Superior temporal gyrus (tissue), 1 donor: Measurements from ENCODE around the gene FAM76A.
"Not testable (repeated sequence)": the region's sequence is repeated elsewhere in the genome, so short reads cannot be mapped to it uniquely, and the experiment has no call there.

Experiments used
- DNase-seq: peaks from one replicate; pipeline ENCODE4 v3.0.0-alpha.2; 2016; ENCODE audit errors: extremely low spot score

FAM76A gene

DNA sequence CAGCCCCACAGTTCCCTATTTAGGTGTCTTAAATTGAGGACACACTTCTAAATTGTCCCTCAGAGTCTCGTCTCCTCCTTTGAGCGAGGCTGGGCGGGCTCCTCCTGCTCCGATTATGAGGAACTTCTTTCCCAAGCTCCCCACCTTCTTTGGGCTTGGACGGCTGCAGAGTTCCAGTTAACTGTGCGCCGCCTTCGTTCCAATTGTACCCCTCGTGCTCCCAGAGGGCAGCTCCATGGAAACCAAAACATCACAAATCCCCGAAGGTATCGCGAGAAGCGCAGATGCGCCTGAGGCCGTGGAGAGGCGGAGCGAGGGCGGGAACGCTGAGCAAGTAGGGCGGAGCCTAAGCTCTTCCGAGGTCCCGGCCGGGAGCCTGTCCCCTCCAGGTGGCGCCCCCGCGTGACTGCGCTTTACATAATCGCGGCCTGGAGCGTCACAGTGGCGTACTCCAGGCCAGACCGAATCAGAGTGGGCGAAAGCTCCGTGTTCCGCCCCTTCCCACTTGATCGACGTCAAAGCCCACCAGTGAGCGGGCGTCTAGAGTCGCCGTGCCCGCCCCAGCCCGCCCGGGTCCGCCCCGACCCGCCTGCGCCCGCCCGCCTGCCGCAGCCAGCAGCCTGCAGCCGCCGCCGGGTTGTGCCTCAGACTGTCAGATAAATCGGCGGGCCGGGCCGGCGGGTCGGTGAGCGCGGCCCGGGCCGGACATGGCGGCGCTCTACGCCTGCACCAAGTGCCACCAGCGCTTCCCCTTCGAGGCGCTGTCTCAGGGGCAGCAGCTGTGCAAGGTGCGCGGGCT, at the start of gene FAM76A:
Gene FAM76A (plus strand): TSS at position 588 of the 799 bp plus-strand sequence. CDS start 120 bp downstream, at position 708.
- DNase-seq, result peak; percentile 99

DNA sequence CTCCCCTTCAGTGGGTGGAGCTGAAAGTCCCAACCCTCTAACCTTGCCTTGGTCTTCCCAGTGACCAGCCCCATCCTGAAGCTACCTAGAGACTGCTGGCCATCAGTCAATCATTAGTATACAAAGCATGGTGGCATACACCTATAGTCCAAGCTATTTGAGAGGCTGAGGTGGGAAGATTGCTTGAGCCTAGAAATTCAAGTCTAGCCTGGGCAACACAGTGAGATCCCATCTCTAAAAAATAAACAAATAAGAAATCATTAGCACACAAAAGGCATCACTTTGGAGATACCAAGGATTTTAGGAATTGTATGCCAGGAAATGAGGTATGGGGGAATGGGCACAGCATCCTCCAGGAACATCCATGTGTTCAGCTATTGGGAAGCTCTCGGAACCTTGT, 49.4 kb upstream of the FAM76A start:
- DNase-seq, result no peak

DNA sequence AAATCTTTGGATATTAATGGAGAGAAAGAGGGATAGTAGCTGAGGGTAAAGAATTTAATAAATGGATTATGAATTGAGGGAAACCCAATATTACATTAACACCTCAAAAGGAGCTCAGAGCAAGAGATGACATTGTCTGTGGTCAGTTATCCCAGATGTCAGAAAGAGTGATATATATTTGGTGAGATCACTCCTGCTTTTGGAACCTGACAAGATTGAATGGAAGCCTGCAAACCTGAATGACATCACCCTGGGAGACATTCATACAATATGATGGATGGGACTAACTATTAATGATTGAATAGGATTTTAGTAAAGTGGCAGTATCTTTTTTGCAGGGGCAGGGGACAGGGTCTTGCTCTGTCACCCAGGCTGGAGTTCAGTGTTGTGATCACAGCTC, 47.0 kb upstream of the FAM76A start:
- no peak for DNase-seq

DNA sequence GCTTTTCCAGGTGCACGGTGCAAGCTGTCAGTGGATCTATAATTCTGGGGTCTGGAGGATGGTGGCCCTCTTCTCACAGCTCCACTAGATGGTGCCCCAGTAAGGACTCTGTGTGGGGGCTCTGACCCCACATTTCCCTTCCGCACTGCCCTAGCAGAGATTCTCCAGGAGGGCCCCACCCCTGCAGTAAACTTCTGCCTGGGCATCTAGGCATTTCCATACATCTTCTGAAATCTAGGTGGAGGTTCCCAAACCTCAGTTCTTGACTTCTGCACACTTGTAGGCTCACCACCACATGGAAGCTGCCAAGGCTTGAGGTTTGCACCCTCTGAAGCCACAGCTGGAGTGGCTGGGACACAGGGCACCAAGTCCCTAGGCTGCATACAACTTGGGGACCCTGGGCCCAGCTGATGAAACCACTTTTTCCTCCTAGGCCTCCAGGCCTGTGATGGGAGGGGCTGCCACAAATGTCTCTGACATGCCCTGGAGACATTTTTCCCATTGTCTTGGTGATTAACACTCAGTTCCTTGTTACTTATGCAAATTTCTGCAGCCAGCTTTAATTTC, 45.5 kb upstream of the FAM76A start:
- not testable (repeated sequence) for DNase-seq

DNA sequence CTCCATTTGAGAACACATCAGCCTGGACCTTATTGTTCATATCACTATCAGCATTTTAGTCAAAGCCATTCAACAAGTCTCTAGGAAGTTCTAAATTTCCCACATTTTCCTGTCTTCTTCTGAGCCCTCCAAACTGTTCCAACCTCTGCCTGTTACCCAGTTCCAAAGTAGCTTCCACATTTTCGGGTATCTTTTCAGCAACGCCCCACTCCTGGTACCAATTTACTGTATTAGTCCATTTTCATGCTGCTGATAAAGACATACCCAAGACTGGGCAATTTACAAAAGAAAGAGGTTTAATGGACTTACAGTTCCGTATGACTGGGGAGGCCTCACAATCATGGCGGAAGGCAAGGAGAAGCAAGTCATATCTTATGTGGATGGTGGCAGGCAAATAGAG, 44.2 kb upstream of the FAM76A start:
- DNase-seq, result not testable (repeated sequence)

DNA sequence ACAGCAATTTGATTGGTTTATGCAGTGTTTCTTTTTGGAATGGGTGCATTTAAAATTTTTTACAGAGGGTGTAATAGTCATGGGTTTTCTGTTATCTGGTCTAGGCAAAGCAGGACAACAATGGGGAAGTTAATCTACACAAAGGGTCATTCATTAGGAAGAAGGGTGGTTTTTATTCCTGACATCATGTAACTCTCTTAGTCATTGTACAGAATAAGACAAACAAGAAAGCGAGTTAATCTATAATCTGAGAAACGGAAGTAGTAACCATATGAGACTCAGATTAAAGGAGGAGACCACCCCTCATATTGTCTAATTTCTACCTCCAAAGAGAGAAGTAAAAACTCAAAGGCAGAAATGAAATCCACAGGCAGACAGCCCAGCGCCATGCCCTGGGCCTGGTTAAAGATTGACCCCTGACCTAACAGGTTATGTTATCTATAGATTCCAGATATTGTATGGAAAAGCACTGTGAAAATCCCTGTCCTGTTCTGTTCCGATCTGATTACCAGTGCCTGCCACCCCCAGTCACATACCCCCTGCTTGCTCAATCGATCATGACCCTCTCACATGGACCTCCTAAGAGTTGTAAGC, 43.3 kb upstream of the FAM76A start:
- DNase-seq, result peak; percentile 43

DNA sequence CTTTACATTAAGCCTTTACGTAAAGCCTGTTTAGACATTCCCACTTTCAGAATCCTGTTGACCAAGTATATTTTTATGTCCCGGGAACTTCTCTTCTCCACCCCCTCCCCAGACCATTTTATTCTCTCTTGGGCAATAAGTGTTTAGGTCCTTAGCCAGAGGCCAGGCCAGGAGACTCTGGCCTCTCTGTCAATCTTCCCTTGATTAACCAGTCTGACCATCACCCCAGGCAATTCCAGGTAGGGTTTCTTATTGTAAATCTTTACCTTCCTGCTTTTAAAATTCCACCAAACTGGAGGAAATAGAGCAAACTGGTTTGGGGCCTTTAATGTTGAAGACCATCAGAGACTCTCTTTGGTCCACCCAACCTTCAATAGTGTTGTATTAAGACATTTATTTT, 41.6 kb upstream of the FAM76A start:
- no peak for DNase-seq

DNA sequence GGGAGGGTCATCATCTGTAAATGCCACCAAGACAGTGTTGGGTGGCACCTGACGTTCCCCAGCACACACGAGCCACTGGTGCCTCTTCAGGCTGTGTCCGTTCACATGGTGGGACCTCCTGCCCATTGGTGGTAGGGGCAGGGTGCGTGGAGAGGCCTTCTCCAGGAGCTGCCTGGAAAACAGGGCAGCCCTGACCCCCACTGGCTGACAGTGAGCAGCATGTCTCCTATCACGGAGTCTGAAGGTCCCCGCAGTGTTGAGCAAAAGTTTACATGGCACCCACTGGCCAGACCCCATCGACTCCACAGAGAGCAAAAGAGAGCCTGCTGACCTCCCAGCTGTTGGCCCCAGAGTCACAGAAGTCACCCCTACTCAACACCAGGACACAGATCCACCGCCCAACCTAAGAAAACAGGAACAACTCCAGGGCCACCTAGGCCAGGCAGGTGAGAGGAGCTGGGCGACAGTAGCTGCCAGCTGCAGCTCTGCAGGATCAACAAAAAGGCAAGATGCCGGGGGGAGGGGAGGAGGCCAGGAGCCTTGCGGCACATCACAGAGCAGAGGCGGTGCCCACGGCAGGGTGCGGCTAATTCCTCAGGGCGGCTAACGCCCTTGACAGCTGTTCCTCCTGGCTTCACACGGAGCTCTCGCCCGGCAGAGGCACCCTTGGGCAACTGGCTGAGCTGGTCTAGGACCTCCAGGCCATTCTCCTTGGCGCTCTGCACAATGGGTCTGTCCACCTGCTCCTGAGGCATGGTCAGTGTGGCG, 39.4 kb upstream of the FAM76A start:
- no peak for DNase-seq

DNA sequence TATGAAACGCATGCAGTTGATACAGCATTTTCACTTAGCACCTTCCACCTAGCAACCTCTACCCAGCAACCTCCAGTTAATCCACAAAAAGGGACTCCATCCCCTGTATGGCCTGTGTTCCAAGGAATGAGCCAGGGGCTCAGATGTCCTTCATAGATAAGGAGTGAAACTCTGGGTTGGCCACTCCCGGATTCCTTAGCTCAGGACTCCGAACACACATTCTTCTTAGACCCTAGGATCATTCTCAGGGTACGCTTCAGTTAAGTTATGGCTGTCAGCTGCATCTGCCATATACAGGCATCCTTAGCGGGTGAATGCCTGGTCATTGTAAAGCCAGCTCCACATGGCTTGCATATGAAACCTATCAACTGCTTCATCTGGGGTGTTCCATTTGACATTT, 37.9 kb upstream of the FAM76A start:
- no peak for DNase-seq

DNA sequence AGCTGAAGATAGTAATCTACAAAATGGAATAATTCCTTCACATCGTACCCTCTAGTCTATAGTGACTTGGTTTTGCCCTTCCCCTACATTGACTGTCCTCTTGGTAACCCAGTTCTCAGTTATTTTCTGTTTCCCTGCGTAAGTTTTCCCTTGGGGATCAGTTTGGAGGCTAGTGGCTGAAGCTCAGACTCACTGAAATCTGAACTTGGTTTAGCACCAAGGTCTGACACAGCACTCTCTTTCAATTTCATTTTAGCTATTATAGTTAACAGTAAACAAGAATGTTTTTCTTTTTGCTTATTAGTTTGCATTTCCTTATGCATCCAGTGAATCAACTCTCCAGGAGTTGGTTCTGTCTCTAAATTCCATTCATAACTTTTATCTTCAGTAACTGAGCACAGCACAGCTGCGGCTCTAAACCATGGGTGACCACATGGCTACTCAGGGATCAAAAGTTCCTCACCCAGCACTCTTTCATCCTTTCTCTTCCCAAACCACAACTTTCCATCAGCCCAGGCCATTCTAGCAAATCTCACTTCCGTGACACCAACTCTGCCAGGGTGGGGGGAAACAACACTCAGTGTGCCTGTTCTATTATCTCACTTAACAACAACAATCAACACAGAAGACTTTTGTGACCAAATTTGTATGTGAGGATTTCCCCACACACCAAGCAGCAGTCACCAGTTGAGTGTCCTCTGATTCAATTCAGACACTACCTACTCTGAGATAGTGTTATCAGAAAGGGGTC, 36.2 kb upstream of the FAM76A start:
- DNase-seq, result no peak

DNA sequence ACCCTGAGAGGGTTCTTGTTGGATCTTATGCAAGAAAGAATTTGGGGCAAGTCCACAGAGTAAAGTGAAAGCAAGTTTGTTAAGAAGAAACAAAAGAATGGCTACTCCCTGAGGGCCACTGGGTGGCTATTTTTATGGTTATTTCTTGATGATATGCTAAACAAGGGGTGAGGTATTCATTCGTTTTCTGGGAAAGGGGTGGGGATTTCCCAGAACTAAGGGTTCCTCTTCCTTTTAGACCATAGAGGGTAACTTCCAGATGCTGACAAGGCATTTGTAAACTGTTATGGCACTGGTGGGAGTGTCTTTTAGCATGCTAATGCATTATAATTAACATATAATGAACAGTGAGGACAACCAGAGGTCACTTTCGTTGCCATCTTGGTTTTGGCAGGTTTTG, 35.6 kb upstream of the FAM76A start:
- no peak for DNase-seq

DNA sequence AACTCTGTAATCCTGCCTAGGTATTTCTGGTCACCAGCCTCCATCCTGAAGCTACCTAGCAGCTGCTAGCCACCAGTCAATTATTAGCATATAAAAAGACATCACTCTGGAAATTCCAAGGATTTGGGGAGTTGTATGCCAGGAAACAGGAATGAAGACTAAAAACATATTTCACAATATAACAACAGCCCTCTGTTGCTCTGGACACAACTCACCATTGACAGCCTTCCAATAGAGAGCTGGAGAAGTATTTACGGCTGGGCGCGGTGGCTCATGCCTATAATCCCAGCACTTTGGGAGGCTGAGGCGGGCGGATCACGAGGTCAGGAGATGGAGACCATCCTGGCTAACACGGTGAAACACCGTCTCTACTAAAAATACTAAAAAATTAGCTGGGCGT, 28.9 kb upstream of the FAM76A start:
- DNase-seq, result not testable (repeated sequence)

DNA sequence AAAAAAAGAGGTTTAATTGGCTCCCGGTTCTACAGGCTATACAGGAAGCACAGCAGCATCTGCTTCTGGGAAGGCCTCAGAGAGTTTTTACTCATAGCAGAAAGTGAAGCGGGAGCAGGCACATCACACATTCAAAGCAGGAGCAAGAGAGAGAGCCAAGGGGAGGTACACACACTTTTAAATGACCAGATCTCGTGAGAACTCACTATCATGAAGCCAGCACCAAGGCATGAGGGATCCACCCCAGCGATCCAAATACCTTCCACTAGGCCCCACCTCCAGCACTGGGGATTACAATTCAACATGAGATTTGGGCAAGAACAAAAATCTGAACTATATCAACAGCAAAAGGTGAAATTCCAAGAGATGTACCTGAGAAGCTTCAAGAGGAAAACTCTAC, 20.8 kb upstream of the FAM76A start:
- no peak for DNase-seq

DNA sequence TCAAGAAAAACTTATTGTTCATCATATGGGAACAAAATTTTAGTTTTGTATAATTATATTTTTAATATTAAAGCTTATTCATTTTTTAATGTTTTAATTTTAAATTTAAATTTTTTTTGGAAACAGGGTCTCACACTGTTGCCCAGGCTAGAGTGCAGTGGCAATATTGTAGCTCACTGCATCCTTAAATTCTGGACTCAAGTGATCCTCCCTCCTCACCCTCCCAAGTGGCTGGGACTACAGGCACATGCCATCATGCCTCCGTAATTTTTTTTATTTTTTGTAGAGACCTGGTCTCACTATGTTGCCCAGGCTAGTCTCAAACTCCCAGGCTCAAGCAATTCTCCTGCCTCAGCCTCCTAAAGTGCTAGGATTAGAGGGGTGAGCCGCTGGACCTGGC, 20.2 kb upstream of the FAM76A start:
- no peak for DNase-seq

DNA sequence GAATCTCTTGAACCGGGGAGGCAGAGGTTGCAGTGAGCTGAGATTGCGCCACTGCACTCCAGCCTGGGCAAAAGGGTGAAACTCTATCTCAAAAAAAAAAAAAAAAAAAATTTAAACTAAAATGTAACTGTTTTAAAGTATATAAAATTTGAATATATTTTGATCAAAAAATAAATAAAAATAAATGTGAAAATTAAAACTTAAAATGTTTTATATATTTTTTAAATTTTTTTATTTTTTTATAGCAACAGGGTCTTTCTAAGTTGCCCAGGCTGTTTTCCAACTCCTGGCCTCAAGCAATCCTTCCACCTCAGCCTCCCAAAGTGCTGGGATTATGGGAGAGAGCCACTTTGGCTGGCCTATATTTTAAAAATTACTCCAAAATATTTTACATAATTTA, 15.2 kb upstream of the FAM76A start:
- DNase-seq, result no peak

DNA sequence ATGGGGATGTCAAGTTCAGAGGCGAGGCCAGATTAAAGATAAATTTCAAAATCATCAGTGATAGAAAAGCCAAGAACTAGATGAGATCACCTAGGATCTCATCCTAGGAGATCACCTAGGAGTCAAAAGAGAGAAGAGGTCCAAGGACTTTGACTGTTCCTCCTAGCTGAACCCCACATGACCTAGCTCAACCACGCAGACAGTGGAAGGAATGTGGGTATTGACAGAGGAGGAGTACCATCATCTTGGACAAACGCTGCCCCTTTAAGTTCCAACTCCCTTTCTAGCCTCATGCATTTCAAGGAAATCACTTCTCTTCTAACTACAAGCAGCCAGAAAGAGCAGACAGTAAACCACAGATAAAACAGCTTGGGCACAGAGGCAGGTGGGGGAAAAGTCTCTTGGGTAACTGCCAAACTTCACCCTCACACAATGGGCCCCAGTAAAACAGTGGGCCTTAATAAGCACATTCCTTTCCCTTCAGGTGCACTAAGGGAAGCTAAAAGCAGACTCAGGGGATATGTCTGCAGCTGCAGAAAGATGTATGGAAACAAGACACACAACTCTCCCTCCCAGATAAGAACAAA, 12.5 kb upstream of the FAM76A start:
- DNase-seq, result no peak

DNA sequence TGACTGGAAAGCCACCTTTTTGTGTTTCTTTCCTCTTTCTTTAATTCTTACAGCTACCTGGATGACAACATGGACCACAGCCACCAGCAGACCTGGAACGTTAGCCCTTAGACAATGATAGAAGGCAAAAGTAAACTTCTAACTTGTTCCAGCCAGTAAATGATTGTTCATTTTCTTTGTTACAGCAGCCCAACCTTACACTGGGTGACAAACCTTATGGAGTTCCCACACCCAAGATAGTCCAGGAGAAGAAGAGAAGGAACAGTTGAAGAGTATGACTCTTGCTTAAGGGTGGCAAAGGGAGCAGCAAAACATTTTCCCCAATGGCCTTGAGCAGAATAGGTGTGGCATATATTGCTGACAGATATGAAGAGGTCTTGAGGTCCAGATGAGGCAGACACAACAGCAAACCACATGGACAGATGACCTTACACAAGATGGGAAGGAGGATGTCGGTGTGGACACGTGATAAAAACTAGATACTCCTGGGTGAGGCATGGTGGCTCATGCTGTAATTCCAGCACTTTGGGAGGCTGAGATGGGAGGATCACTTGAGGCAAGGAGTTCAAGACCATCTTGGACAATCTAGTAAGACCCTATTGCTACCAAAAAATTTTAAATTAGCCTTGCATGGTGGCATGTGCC, 11.8 kb upstream of the FAM76A start:
- DNase-seq, result no peak

DNA sequence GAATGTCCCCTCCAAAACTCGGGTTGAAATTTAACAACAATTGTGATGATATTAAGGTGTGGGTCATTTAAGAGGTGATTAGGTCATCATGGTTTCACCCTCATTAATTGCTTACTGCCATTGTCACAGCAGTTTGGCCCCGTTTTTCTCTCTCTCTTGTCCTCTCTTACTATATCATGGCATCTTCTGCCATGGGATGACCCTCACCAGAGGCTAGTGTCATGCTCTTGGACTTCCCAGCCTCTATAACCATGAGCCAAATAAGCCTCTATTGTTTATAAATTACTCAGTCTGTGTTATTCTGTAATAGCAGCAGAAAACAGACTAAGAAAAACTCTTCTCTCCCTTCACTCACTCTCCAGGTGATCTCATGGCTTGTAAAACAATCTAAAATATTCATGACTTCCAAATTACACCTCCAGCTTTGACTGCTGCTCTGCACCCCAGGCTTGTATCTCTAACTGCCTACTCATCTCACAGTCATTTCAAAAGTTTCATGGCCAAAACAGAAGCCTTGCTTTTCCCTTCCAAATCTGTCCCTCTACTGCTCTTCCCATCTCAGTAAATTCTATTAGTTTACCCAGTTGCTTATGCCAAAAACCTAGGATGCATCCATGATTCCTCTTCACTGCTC, 9.4 kb upstream of the FAM76A start:
- DNase-seq, result no peak

DNA sequence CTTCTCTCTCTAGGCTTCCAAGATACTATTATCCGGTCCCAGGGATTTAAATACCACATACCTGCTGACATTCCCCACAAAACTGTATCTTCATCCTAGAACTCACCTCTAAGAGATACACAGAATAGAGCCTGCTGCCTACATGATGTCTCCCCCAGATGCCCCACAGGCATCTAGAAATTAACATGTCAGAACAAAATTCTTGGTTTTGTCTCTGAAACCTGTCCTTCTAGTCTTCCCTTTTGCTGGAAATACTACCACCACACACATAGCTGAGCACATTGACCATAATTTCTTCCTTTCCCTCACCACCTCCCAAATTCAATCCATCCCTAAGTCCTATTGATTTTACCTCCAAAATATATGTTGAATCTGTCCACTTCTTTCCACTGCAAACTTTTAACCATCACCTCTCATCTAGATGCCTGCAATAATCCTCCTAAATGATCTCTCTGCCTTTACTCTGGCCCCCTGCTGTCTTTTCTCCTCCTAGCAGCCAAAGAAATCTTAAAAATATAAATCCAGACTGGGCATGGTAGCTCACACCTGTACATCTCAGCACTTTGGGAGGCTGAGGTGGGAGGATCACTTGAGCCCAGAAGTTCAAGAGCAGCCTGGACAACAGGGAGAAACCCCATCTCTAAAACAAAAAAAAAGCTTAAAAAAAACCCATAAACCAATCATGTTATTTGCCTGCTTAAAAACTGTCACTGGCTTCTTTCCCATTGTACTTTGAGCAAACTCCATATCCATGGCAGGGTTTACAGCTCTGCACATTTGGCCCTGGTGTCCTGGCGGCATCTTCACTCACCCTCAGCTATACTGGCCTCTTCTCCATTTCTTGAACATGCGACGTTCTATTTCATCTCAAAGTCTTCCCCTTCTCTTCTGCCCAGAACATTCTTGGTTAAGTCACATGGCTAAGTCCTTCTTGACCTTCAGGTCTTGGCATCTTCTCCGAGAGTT, 6.2 kb upstream of the FAM76A start:
- no peak for DNase-seq
